IMR-90 (cell line): ENCODE measurements around the gene GPR158. TPM values are rescaled to one million over a fixed set of nuclear protein-coding genes. Genes with fewer than 3 reads are reported as not detected.
A peak's percentile ranks its signal among the peaks of the same experiment; 100 is the strongest.

Experiments used
- ATAC-seq: fragments of 200-7000 bp; cut with Tn5 transposase; 2 replicates; pipeline ENCODE4 v1.9.1; 2020; ENCODE audit warnings: low read depth, mild to moderate bottlenecking, moderate library complexity
- BruUV-seq: library from RNA; stranded (reverse); fragments of 400-500 nt; replicated peaks from 2 replicates; lab custom pipeline; 2021; lab: Mats Ljungman, UMichigan
- CTCF ChIA-PET: fragments of 300-600 bp; formaldehyde crosslinking; extraction: SDS; loops from one replicate; lab custom pipeline; 2021; ENCODE audit warnings: antibody characterized with exemption; lab: Yijun Ruan, JAX
- POLR2A ChIA-PET: fragments of 300-600 bp; sonication (Branson Sonifier 250); formaldehyde crosslinking; loops from one replicate; lab custom pipeline; 2022; ENCODE audit warnings: antibody characterized with exemption; ENCODE audit not compliant: unreplicated experiment; lab: Charles Lee
- DNase-seq: peaks from one replicate; pipeline ENCODE4 v3.0.0; 2013
- H2AFZ ChIP-seq: replicated peaks from 2 replicates; pipeline ENCODE3; 2013; ENCODE audit warnings: low read length, mild to moderate bottlenecking; ENCODE audit not compliant: poor library complexity
- H2AK5ac ChIP-seq: 2 replicates; pipeline ENCODE4 v1.6.1; 2013; ENCODE audit warnings: low read depth, low read length, inconsistent platforms
- H2AK9ac ChIP-seq: replicated peaks from 2 replicates; pipeline ENCODE3; 2013; ENCODE audit warnings: mild to moderate bottlenecking, low read depth, low read length, moderate library complexity; ENCODE audit not compliant: poor library complexity
- H2BK120ac ChIP-seq: 2 replicates; pipeline ENCODE4 v1.6.1; 2013; ENCODE audit warnings: low read depth, low read length, inconsistent platforms
- H2BK15ac ChIP-seq: 3 replicates; pipeline ENCODE4 v1.6.1; 2013; ENCODE audit warnings: low read depth, low read length, inconsistent platforms
- H2BK20ac ChIP-seq: 2 replicates; pipeline ENCODE4 v1.6.1; 2013; ENCODE audit warnings: low read depth, mild to moderate bottlenecking, inconsistent platforms, low read length, moderate library complexity
- H2BK5ac ChIP-seq: 2 replicates; pipeline ENCODE4 v1.6.1; 2013; ENCODE audit warnings: mild to moderate bottlenecking, low read depth, low read length, inconsistent platforms; ENCODE audit not compliant: poor library complexity, severe bottlenecking
- H3K14ac ChIP-seq: replicated peaks from 2 replicates; pipeline ENCODE4 v1.6.1; 2013; ENCODE audit warnings: low read depth, low read length, inconsistent platforms
- H3K18ac ChIP-seq: 2 replicates; pipeline ENCODE4 v1.6.1; 2013; ENCODE audit warnings: low read depth, low read length, control low read depth
- H3K23ac ChIP-seq: 2 replicates; pipeline ENCODE4 v1.6.1; 2013; ENCODE audit warnings: low read depth, low read length, inconsistent platforms
- H3K27ac ChIP-seq: 2 replicates; pipeline ENCODE4 v1.5.1; 2013; ENCODE audit warnings: mild to moderate bottlenecking, control low read depth, low read length; ENCODE audit not compliant: insufficient read depth
- H3K27me3 ChIP-seq: 2 replicates; pipeline ENCODE4 v1.6.1; 2013; ENCODE audit warnings: low read length; ENCODE audit not compliant: control insufficient read depth, insufficient read depth
- H3K36me3 ChIP-seq: 2 replicates; pipeline ENCODE4 v1.6.1; 2013; ENCODE audit warnings: low read length, mixed read lengths; ENCODE audit not compliant: control insufficient read depth, insufficient read depth
- H3K4ac ChIP-seq: 2 replicates; pipeline ENCODE4 v1.6.1; 2013; ENCODE audit warnings: low read depth, low read length, inconsistent platforms
- H3K4me1 ChIP-seq: 2 replicates; pipeline ENCODE4 v1.6.1; 2013; ENCODE audit warnings: low read length, mixed read lengths; ENCODE audit not compliant: control insufficient read depth, insufficient read depth
- H3K4me2 ChIP-seq: 2 replicates; pipeline ENCODE4 v1.6.1; 2013; ENCODE audit warnings: low read depth, mild to moderate bottlenecking, control low read depth, low read length, moderate library complexity
- H3K4me3 ChIP-seq: 2 replicates; pipeline ENCODE4 v1.5.1; 2013; ENCODE audit warnings: low read depth, mild to moderate bottlenecking, control low read depth, low read length, moderate library complexity; ENCODE audit not compliant: insufficient read depth
- H3K56ac ChIP-seq: 2 replicates; pipeline ENCODE4 v1.6.1; 2013; ENCODE audit warnings: low read length, inconsistent platforms; ENCODE audit not compliant: insufficient read depth; ENCODE audit errors: extremely low read depth
- H3K79me1 ChIP-seq, 2 experiments: 2 replicates each; pipeline ENCODE4 v1.6.1; 2013; ENCODE audit warnings: low read length in 2 of 2, inconsistent platforms in 1 of 2, low read depth in 1 of 2
- H3K9ac ChIP-seq: 2 replicates; pipeline ENCODE4 v1.6.1; 2013; ENCODE audit warnings: low read depth, low read length, control low read depth
- H3K9me1 ChIP-seq: 2 replicates; pipeline ENCODE4 v1.6.1; 2013; ENCODE audit warnings: low read length, inconsistent platforms; ENCODE audit not compliant: insufficient read depth
- H3K9me3 ChIP-seq: 2 replicates; pipeline ENCODE4 v1.6.1; 2013; ENCODE audit warnings: low read length; ENCODE audit not compliant: control insufficient read depth, insufficient read depth
- H4K20me1 ChIP-seq: 2 replicates; pipeline ENCODE4 v1.6.1; 2013; ENCODE audit warnings: low read length, inconsistent platforms; ENCODE audit not compliant: insufficient read depth
- H4K5ac ChIP-seq: 2 replicates; pipeline ENCODE4 v1.6.1; 2013; ENCODE audit warnings: mild to moderate bottlenecking, low read depth, low read length, control low read depth
- H4K8ac ChIP-seq, 2 experiments: 2 replicates each; pipeline ENCODE4 v1.6.1; 2013; ENCODE audit warnings: low read depth in 2 of 2, low read length in 2 of 2, control low read depth in 1 of 2, inconsistent platforms in 1 of 2
- H4K91ac ChIP-seq: 2 replicates; pipeline ENCODE4 v1.6.1; 2013; ENCODE audit warnings: low read depth, low read length, inconsistent platforms; ENCODE audit not compliant: insufficient read depth
- FOS ChIP-seq: fragments of 150-350 bp; IDR thresholded peaks from 2 replicates; pipeline ENCODE4 v1.6.1; 2016; ENCODE audit warnings: low read depth, low read length
- NFE2L2 ChIP-seq: fragments of 150-350 bp; IDR thresholded peaks from 2 replicates; pipeline ENCODE4 v1.6.1; 2016; ENCODE audit warnings: low read depth, mild to moderate bottlenecking, low read length
- WGBS, 2 experiments: methylation state at CpG; one replicate each; pipeline versions ENCODE4 v1.1.5 to v1.1.7; 2013; ENCODE audit warnings: missing lambda C conversion rate in 2 of 2; ENCODE audit not compliant: insufficient read length in 1 of 2; ENCODE audit errors: extremely low coverage in 2 of 2; 5-methylcytosine and 5-hydroxymethylcytosine counted together
- dilution Hi-C: fragments of 300-500 bp; cut with HindIII; formaldehyde crosslinking; loops from one replicate; pipeline ENCODE4 v1.14.3; 2018; ENCODE audit warnings: low sequenced_read_pairs; ENCODE audit not compliant: unreplicated experiment
- in situ Hi-C: fragments of 300-500 bp; cut with MboI; formaldehyde crosslinking; loops from 3 replicates; pipeline ENCODE4 v1.14.3; 2019; ENCODE audit warnings: low sequenced_read_pairs, inconsistent platforms, mixed read lengths
- intact Hi-C: fragments of 100-400 bp; cut with micrococcal nuclease; formaldehyde crosslinking; loops from 2 replicates; pipeline ENCODE4 v1.10.0; 2022
- polyA plus RNA-seq, 3 experiments: library from polyadenylated mRNA; depleted of rRNA; stranded (reverse); fragments of >200 nt; gene quantifications; 2 replicates each; pipeline ENCODE4 v1.2.3, GENCODE V29; 2012; ENCODE audit warnings: low replicate concordance in 1 of 3
- total RNA-seq: library from RNA; depleted of rRNA; stranded (reverse); fragments of >200 nt; gene quantifications from 2 replicates; pipeline ENCODE4 v1.2.3, GENCODE V29; 2012
- TF ChIP-seq, protein P1 (sequence below): conservative IDR thresholded peaks from 2 replicates; pipeline ENCODE4 v1.5.1; 2012; ENCODE audit warnings: mild to moderate bottlenecking, low read depth, low read length, improper control_type of control experiment

Gene GPR158
- total and polyA plus RNA-seq, 2 of the 4 experiments (the other 2 are of a cell fraction), result not detected

DNA sequence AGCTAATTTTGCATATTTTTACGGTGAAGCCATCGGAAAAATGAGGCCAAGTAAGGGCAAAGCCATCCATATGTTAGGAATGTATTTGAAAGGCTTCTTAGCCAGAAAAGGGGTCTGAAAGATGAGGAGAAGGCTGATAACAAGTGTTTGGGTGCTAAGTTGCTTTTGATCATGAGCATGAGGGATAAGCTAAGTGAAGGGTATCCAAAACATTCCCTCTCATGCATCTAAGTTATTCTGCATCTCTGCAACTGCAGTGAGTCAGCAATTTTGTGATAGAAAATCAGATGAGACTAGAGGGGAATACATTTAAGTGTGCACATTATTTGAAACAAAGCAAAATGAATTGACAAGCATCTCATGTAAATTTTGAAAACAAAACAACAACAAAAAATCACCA lies 282.8 kb downstream of the GPR158 start:
- no peak overlapping the region for H2AK5ac ChIP-seq
- dilution Hi-C loops (no loop called here), intact Hi-C loops (no loop called here), in situ Hi-C loops (no loop called here)
- DNase-seq (no peak), ATAC-seq (no peak)
- no peak overlapping the region for H2BK20ac ChIP-seq
- no peak overlapping the region for H2BK120ac ChIP-seq
- TF ChIP-seq, protein P1, sequence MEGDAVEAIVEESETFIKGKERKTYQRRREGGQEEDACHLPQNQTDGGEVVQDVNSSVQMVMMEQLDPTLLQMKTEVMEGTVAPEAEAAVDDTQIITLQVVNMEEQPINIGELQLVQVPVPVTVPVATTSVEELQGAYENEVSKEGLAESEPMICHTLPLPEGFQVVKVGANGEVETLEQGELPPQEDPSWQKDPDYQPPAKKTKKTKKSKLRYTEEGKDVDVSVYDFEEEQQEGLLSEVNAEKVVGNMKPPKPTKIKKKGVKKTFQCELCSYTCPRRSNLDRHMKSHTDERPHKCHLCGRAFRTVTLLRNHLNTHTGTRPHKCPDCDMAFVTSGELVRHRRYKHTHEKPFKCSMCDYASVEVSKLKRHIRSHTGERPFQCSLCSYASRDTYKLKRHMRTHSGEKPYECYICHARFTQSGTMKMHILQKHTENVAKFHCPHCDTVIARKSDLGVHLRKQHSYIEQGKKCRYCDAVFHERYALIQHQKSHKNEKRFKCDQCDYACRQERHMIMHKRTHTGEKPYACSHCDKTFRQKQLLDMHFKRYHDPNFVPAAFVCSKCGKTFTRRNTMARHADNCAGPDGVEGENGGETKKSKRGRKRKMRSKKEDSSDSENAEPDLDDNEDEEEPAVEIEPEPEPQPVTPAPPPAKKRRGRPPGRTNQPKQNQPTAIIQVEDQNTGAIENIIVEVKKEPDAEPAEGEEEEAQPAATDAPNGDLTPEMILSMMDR, result no peak
- TF ChIP-seq FOS (no peak), NFE2L2 (peak; percentile 59)
- no peaks in the 10 kb centered on the region for H3K4me1 ChIP-seq
- H3K9me1 ChIP-seq, result no peaks in the 10 kb centered on the region
- no peak overlapping the region for H3K4me2 ChIP-seq
- ChIA-PET CTCF (no interaction called here), POLR2A (no interaction called here)
- H3K36me3 ChIP-seq, result no peaks in the 10 kb centered on the region
- no peak overlapping the region for H4K91ac ChIP-seq
- no peaks in the 10 kb centered on the region for H3K79me1 ChIP-seq
- no peak overlapping the region for H2AK9ac ChIP-seq
- 0% methylated on average over 1 of the region's 2 CpGs; no CpG with 5 or more reads in 1 of the 2 experiments for WGBS, 2 experiments
- peaks cover 3% of the 10 kb centered on the region for H3K9me3 ChIP-seq
- H3K14ac ChIP-seq, result no peak overlapping the region
- no peak overlapping the region for H4K8ac ChIP-seq
- no peak overlapping the region for H4K5ac ChIP-seq
- H3K4ac ChIP-seq, result no peak overlapping the region
- no peak overlapping the region for H3K4me3 ChIP-seq
- no peak overlapping the region for H3K18ac ChIP-seq
- H2BK5ac ChIP-seq, result no peak overlapping the region
- no peak overlapping the region for H3K27ac ChIP-seq
- no TSS peak for BruUV-seq
- H3K56ac ChIP-seq, result no peak overlapping the region
- no peak overlapping the region for H2AFZ ChIP-seq
- no peak overlapping the region for H3K23ac ChIP-seq
- no peak overlapping the region for H3K9ac ChIP-seq
- no peaks in the 10 kb centered on the region for H3K27me3 ChIP-seq
- H4K20me1 ChIP-seq, result no peaks in the 10 kb centered on the region
- no peak overlapping the region for H2BK15ac ChIP-seq
